DMS 273 (cell line): ENCODE data around the gene LRRC2.
"Not testable (repeated sequence)": the region's sequence is repeated elsewhere in the genome, so short reads cannot be mapped to it uniquely, and the experiment has no call there.

Source experiments
- DNase-seq: peaks from one replicate; lab custom pipeline; 2025; ENCODE audit not compliant: unreplicated experiment; lab: John Stamatoyannopoulos, UW

Gene LRRC2

DNA sequence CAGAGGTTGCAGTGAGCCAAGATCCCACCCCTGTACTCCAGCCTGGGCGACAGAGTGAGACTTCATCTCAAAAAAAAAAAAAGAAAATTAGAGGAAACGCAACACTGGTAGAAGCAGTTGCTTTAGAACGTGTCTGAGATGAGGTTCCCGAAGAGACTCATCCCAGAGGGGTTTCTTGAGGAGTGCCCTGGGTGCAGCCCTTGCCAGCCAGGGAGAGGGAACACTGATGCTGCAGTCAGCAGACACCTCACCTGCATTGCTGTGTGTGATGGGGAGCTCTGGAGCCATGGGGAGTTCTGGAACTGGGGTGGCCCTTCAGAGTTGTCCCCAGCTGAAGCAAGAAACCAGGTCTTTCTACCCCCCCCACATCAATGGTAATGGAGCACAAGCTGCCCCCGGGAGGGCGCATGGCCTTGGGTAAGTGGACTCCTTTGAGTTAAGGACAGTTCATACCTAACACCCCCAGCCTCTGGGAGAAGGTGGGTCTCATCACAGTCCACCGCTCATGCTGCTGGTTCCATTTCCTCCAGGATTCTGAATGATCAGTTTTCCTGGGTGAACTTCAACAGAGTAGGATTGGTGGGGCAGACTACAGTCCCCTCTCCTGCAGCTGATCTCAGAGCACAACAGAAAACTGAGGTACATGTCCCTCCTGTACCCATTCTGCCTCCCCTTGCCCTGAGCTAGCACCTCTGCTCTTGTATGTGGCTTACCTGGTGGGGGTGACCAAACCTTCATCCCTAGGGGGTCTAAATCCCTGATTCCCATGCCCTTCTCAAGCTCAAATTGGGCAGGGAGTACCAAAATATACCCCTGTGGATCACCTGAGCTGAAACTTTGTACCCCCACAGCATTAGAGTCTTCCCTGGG lies 18.7 kb upstream of the LRRC2 start:
- DNase-seq, result no peak

DNA sequence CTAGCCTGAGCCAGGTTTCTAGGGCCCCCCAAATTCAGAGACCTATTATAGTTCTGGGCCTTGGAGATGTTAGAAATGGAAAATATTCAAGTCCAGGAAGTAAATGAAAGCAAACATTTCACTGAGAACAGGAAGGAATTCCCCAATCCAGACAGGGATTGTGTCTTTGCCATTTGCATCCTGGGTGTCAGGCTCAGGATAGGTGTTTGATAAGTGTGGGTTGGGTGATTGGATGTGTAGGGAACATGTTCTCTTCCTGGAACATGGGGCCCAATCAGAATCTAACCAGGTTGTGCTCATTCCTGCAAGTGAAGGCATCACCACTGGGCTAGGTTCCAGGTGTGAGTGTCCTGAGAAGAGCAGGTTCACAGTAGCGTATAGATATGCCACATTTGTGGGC lies 14.6 kb upstream of the LRRC2 start:
- no peak for DNase-seq

DNA sequence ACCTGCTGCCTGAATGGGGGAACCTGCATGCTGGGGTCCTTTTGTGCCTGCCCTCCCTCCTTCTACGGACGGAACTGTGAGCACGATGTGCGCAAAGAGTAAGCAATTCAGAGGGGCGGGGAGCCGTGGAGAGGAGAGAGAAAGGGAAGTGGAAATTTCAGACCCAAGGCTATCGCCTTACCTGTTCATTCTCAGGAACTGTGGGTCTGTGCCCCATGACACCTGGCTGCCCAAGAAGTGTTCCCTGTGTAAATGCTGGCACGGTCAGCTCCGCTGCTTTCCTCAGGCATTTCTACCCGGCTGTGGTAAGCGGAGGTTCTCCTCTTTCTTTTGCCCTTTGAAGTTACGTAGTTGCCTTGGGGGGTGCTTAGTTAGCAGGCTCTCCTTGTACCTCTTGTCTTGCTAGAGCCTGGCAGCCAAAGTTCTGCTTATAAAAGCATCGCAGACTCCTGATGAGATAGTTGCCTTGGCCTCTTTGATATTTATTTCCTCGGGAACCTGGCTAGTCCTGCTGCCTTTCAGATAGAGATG lies 13.7 kb upstream of the LRRC2 start:
- no peak for DNase-seq

DNA sequence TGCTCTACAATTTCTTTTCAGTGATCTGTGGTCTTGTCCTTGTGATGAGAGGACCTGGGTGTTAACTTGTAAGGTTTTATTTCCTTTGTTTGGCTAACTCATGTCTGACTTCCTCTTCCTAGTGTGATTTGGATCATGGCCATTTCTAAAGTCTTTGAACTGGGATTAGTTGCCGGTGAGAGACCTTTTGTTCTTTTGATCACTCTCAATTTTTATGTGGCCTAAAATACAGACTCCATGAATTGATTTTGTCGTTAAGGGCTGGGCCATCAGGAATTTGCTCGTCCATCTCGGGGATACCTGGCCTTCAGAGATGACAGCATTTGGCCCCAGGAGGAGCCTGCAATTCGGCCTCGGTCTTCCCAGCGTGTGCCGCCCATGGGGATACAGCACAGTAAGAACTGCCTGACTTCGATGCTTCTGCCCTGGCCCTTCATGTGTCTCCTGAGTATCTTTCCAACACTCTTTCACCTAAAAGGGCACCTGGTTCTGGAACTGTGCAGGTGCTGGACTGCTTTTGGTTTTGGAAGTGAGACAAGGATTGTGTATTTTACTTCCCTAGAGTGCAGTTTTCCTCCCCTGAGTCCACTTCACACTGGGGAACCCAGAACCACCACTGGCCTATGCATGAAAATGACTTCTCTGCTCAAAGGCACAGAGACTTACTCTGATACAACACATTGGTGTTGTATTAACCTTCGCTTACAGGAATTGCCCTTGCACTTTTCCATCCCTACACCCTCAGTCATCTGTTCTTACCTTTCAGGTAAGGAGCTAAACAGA lies 13.1 kb upstream of the LRRC2 start:
- DNase-seq, result no peak

DNA sequence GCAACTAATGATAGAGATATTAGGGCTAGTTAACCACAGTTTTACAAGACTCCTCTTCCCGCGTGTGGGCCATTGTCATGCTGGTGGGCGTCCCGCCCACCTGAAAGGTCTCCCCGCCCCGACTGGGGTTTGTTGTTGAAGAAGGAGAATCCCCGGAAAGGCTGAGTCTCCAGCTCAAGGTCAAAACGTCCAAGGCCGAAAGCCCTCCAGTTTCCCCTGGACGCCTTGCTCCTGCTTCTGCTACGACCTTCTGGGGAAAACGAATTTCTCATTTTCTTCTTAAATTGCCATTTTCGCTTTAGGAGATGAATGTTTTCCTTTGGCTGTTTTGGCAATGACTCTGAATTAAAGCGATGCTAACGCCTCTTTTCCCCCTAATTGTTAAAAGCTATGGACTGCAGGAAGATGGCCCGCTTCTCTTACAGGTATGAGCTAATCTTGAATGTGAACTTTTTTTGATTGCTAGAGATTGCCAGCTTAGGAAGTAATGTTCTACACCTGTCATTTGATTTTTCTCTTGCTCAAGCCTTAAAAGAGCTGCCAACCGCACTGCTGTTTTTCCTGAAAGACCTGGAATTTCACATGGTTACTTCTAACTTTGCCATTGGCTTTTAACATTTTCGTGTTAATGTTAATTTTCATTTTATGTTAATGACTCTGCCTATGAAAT lies 11.6 kb upstream of the LRRC2 start:
- DNase-seq, result not testable (repeated sequence)

DNA sequence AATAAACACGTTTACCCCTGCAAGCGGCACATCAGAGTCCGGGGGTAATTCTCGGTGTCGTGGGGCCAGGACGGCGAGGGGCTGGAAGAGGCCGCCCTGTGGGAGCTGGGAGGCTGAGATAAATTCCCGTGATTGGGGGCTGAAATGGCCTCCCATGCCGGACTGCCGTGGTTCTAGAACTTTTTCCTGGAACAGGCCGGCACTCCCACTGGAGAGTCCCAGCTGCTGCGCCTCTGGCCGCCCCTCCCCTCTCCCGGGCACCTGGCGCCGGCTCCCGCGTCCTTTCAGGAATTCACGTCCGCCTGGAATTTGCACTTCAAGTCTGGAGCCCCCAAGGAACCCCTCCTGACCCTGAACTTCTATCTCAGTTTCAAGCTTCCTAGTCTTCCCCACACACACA lies 10.8 kb upstream of the LRRC2 start:
- DNase-seq, result no peak

DNA sequence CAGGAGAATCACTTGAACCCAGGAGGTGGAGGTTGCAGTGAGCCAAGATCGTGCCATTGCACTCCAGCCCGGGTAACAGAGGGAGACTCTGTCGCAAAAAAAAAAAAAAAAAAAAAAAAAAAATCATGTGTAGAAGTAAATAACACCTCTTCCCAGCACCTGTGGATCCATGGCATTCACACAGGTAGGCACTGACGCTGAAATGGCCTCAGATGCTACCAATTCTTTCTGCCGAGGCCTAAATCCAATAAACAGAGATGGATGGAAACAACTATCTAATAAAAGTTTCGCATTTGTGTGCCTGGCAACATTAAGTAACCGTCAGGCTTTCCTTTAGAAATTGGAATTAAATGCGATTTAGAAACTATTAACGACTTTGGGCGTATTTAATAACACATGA lies 10.3 kb upstream of the LRRC2 start:
- no peak for DNase-seq

DNA sequence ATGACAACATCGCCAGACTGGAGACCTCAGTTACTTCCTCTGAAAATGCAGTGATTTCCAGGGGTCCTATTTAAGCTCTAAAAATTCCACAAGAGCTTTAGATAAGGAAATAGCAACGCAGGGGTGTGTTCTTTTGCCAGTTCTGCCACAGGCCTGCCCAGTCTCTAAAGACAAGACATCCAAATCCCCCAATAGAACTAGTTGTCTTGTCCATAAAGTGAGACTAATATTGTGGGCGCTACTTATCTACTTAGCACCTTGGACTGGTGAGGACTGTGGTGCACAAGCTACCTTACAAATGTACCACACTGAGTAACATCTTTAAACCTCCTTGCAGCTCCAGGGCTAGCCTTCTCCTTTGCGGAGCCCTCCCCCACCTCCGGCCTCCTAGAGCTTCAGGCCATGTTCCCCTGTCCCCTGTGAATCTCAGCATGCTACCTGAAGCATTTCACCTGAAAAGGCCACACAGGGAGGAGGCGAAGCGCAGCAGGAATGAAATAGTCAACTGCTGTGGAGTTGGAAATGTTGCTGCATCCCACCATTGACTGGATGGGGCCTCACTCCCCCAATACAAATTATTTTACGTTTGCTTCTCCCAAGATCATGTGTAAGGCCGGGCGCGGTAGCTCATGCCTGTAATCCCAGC lies 9.6 kb upstream of the LRRC2 start:
- no peak for DNase-seq

DNA sequence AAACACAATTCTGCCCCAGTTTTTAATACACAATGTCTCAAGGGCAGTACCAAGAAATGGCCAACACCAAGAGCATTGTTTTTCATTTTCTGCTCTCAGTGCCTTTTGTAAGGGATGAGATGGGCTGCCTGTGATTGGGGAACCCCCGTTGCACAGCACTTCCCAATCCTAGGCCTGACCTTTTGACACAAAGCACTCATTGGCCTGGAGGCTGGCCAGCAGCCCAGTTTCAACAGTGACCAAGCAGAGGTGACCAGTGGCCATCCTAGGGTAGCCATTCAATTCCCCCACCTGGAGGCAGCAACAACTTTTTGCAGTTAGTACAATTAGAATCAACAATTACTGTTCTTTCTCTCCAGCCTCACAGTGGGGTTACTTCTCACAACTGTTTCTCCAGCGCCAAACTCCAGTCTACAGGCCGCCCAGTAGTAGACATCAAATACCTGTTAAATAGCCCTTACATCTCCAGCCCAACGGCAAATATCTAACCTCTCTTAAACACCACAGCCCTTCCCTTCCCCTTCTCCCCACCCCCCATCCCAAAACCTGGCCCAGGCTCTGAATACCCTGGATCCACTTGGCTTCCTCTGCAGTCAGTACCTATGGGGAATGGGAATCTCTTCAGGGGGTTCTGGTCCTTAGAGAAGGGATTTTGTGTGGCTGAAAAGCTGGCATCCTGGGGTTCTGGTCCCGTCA lies 8.9 kb upstream of the LRRC2 start:
- DNase-seq, result no peak

DNA sequence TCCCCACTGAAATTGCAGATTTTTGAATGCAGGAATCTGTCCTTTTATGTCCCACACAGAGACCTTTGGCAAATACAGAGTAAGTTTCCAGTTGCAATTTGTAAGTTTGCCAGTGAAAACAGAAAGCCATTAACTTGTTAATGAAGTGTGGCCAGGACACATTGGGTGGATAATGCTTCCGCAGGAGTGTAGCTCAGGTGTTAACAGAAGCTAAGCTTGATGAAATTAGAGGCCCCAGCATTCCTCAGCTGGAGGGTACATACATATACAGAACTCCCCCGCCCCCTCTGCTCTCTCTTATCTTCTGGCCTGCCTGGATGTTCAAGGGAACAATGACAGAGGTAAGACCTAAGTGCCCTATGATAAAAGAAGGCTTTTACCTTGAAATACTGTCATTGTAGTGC lies 8.1 kb upstream of the LRRC2 start:
- DNase-seq, result no peak

DNA sequence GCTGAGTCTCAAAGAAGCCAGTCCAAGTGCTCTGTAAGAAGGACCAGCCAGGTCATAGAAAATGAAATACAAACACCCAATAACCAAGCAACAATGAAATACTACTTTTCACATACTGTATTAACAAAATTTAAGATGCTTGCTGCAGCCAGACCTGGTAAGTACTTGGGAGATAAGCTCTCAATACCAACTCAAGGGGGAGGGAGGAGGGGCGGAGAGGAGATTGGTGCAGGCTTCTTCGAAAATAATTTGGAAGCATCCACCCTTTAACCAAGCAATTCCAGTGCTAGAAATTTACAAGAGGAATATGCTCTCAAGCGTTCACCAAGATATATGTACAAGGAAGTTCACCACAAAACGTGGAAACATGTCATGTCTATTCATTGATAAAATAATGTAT lies 7.6 kb upstream of the LRRC2 start:
- no peak for DNase-seq

DNA sequence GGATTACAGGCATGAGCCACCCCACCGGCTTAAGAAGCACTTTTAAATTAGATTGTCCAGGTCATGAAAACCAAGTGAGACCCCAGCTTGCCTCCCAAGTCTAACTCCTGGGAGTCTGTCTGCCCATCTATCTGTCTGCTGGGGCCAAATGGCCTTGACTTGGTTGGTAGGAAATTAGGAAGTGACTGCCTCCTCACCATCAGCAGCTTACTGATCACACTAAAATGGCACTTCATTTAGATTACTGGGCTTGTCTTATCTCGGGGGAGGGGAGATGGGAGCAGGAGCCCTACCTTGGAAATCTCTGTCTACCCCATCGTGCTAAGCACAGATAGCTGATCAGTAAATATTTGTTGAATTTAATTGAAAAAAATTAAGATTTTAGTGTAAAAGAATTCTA lies 5.6 kb upstream of the LRRC2 start:
- DNase-seq, result no peak

DNA sequence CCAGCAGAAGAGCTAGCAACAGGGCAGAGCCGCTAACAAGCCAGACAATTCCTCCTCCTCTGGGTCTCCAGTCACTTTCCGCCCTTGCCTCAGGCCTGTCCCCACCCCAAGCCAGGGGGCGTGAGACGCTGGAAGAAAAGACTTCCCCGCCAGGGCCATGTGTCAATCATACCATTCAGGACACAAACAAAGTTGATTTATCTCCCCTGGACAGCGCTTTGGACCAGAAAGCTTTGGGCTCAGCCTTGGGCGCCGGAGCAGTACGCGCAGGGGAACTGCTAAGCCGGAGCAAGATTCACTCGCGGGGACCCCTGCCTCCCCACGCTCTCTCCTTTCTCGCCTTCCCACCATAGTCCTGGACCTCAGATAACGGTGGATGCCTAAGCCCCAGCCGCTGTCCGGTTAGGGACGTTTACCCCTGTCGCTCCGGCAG lies 479 bp downstream of the LRRC2 start:
- DNase-seq, result no peak

DNA sequence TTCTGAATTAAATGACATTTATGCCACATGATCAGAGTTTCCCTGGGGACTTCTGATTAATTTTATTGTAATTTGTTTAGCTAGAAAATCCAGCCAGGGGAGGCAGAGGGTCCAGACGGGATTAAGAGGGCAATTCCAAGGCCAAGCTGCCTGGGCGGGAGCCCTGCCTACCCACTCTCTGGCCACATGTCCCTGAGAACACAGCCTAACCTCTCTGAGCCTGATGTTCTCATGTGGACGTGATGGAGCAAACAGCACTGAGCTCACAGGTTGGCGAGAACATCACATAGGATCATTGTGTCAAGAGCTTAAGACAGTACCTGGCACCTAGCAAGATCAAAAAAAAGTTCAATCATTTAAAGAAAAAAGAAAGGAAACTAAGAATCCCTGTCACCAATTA lies 1.0 kb downstream of the LRRC2 start:
- DNase-seq, result no peak

DNA sequence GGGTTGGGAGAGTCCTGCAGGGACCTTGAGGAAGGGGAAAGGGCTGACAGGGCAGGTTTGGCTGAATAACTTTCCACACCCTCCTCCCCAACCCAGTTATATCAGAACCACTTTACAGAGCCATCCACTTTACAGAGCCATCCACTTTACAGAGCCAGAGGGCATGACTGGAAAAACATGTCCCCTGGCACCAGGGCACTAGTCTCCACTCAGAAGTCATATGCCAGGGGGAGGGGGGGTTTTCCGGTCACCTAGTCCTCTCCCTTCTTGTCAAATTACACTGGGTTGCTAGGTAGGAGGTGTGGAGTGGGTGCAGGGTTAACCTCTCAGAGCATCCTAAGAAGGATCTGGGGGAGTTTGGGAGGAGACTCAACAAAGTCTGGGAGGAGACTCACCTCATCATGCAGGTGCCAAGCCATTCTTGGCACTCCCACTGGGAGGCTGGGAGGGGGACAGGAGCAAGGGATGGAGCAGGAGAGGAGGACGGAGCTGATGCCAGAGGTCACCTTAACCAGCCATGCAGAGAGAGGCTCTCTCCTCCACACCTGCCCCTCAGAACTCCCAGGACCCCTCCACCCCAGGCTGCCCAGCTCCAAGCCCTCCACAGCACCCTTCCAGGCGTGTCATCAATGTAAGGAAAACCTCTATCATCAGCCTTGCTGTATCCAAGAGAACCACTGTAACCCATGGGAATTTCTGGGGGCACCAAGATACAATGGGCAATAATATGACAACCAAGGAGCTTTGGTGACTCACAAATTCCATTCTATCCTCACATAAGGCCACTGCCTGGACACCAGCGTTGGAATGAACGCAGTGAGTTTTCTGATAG lies 1.7 kb downstream of the LRRC2 start:
- no peak for DNase-seq

DNA sequence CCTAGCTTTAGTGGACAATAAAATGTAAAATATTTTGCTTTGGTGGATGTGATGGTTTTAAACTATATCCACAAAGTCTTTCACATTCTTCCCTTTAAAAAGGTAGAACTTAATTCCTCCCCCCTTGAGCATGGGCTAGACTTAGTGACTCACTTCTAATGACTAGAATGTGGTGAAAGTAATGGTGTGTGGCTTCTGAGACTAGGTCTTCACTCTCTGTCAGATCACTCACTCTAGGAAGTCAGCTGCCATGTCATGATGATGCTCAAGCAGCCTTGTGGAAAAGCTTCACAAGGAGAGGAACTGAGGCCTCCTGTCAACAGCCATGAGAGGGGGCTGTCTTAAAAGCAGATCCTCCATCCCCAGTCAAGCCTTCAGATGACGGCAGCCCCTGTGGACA lies 4.2 kb downstream of the LRRC2 start:
- no peak for DNase-seq

DNA sequence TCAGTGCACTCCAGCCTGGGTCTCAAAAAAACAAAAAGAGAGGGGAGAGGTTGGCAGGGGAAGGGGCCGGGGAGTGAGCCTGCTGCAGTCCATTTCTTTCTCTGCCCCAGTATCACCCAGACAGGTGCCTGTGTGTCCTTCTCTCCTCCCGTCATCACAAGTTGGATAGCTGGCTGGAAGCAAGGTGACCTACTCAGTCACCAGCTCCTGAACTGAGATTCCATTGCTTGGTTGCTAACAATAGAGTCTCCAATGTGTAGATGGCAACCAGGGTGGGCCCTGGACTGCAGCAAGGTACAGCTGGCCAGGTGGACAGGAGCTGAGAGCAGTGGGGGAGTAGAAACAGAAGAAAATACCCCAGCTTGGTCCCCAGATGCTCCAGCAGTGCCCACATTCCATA lies 4.6 kb downstream of the LRRC2 start:
- no peak for DNase-seq

DNA sequence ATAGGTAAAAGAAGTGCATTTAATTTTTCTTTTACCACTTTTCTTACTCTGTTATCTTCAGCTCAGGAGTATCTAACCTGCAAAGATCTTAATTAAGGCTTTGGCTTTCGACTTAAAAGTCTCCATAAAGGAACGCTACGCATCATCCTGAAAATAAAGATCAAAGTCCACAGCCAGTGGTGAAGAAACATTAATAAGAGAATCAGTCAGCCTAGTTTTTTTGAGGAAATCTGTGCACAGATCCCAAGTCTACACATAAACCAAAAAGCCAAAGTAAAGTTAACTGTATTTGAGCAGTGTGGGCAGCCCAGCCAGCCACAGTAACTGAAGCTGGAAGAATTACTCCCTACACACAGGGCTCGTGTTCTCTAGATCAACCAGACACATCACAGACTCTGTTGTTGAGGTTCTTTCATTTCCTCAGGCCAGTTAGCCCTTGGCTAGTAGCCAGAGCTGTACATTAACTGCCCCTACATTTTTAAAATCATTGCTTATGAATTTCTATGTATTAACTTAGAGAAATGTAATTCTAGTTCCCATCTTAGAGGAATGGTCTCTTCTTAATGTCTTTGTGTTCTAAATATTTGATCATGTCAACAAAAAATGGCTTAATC lies 6.9 kb downstream of the LRRC2 start:
- no peak for DNase-seq
